Inflammatory macrophage (primary cell): ENCODE data around the gene SYT12.
A peak's percentile ranks its signal among the peaks of the same experiment; 100 is the strongest.
"Not testable (repeated sequence)": the region's sequence is repeated elsewhere in the genome, so short reads cannot be mapped to it uniquely, and the experiment has no call there.

Source experiments
- DNase-seq, 2 donors: peaks; one replicate each; pipeline ENCODE4 v3.0.0-alpha.2; 2020 to 2022

Gene SYT12

GRCh38 chr11:66999555-66999954 is 23.4 kb upstream of the SYT12 start:
- DNase-seq: no peak

- no peak for DNase-seq
Observed at GRCh38 chr11:67001332-67001731, 21.6 kb upstream of the SYT12 start.

GRCh38 chr11:67002297-67002913 is 20.5 kb upstream of the SYT12 start:
- DNase-seq: no peak

GRCh38 chr11:67002921-67003411 is 20.0 kb upstream of the SYT12 start:
- DNase-seq: no peak

- not testable (repeated sequence) for DNase-seq
Observed at GRCh38 chr11:67005200-67005599, 17.7 kb upstream of the SYT12 start.

GRCh38 chr11:67006029-67006884 is 16.7 kb upstream of the SYT12 start:
- DNase-seq: peak; percentile 16 to 18

GRCh38 chr11:67007126-67007525 is 15.8 kb upstream of the SYT12 start:
- DNase-seq: no peak

- no peak for DNase-seq
Observed at GRCh38 chr11:67010296-67010905, 12.5 kb upstream of the SYT12 start.

GRCh38 chr11:67013511-67014045 is 9.4 kb upstream of the SYT12 start:
- no peak for DNase-seq

- DNase-seq: no peak
Observed at GRCh38 chr11:67014343-67014742, 8.6 kb upstream of the SYT12 start.

GRCh38 chr11:67015048-67015447 is 7.9 kb upstream of the SYT12 start:
- DNase-seq: no peak

GRCh38 chr11:67016550-67016949 is 6.4 kb upstream of the SYT12 start:
- DNase-seq: no peak

- no peak for DNase-seq
Observed at GRCh38 chr11:67020949-67021348, 2.0 kb upstream of the SYT12 start.

GRCh38 chr11:67022341-67022933 is 497 bp upstream of the SYT12 start:
- peak; percentile 14 to 44 for DNase-seq

GRCh38 chr11:67023957-67024353 is 1.0 kb downstream of the SYT12 start:
- DNase-seq: no peak

- DNase-seq: no peak
Observed at GRCh38 chr11:67024410-67024809, 1.5 kb downstream of the SYT12 start.

- no peak for DNase-seq
Observed at GRCh38 chr11:67024966-67025365, 2.0 kb downstream of the SYT12 start.

- DNase-seq: no peak
Observed at GRCh38 chr11:67025750-67026149, 2.8 kb downstream of the SYT12 start.

- DNase-seq: no peak
Observed at GRCh38 chr11:67026941-67027340, 4.0 kb downstream of the SYT12 start.

- DNase-seq: peak; percentile 39 to 55
Observed at GRCh38 chr11:67027483-67027930, 4.6 kb downstream of the SYT12 start.

GRCh38 chr11:67027943-67028542 is 5.1 kb downstream of the SYT12 start:
- DNase-seq: no peak

- DNase-seq: no peak
Observed at GRCh38 chr11:67029146-67029545, 6.2 kb downstream of the SYT12 start.
